ENCODE measurements around the gene MED15. TPM values are rescaled to one million over a fixed set of nuclear protein-coding genes. Genes with fewer than 3 reads are reported as not detected.

Gene MED15
- total and polyA plus RNA-seq, 2 of the 8 experiments (the other 6 are each of a cell fraction or from before 2014, with no cell fraction given), result 28.3 to 57.1 TPM

GRCh38 chr22:20549232-20549841 lies 41.9 kb downstream of the MED15 start:
- no peak overlapping the region for H3K18ac ChIP-seq (ENCODE audit: extremely low read depth, low read length)
- H3K23ac ChIP-seq (ENCODE audit: insufficient read length), result no peak overlapping the region
- H2BK5ac ChIP-seq (ENCODE audit: low read depth, low read length), result no peak overlapping the region
- no peaks in the 10 kb centered on the region for H3K23me2 ChIP-seq (ENCODE audit: low read depth, low read length)
- TF ChIP-seq SP4 (IDR thresholded peaks at IDR 0.05; ENCODE audit: low read length) (no peak), CEBPB (IDR thresholded peaks at IDR 0.05; ENCODE audit: low read depth, low read length) (no peak), EGR1 (IDR thresholded peaks at IDR 0.05; ENCODE audit: borderline replicate concordance, low read depth, low read length) (no peak), BCL11A (IDR thresholded peaks at IDR 0.05; ENCODE audit: low read depth in 2 of 2, low read length in 2 of 2) (no peak), PHF8 (conservative IDR thresholded peaks at IDR 0.05; ENCODE audit: low read depth, low read length) (no peak), HDAC2 (IDR thresholded peaks at IDR 0.05; ENCODE audit: borderline replicate concordance in 1 of 2, low read depth in 2 of 2, low read length in 2 of 2) (no peak), KDM4A (IDR thresholded peaks at IDR 0.05; ENCODE audit: low read depth, low read length, severe bottlenecking) (no peak), POU5F1 (IDR thresholded peaks at IDR 0.05; ENCODE audit: low read depth, low read length) (no peak), POLR2A (IDR thresholded peaks at IDR 0.05; ENCODE audit: control extremely low read depth in 1 of 2, low read depth in 2 of 2, low read length in 2 of 2) (no peak)
- no peak overlapping the region for H2AK5ac ChIP-seq (ENCODE audit: low read depth, low read length)
- no peak overlapping the region for H4K8ac ChIP-seq (ENCODE audit: extremely low read depth, insufficient read depth, low read length)
- H3K79me2 ChIP-seq (ENCODE audit: control insufficient read depth in 1 of 2, insufficient read depth in 2 of 2, low read length in 2 of 2), result peaks cover 0 to 19% of the 10 kb centered on the region in 2 experiments; a peak in 2 of 4 replicates
- no peak overlapping the region for H3K9ac ChIP-seq (replicated peaks in 1 of 4; ENCODE audit: extremely low read depth in 1 of 4, low read depth in 3 of 4, low read length in 3 of 4)
- H3K4me3 ChIP-seq (ENCODE audit: extremely low read depth in 1 of 4, insufficient read depth in 2 of 4, low read depth in 3 of 4, low read length in 4 of 4), result no peak overlapping the region; a peak in 1 of 8 replicates
- H2BK20ac ChIP-seq (ENCODE audit: low read length), result no peak overlapping the region
- H3K4ac ChIP-seq (replicated peaks; ENCODE audit: insufficient read length, low read depth, low read length), result no peak overlapping the region
- 87% methylated on average over 6 of the region's 7 CpGs; no CpG with 5 or more reads in 1 of the 2 experiments for WGBS, 2 experiments (ENCODE audit: extremely low coverage in 1 of 2, insufficient coverage in 1 of 2, insufficient read length in 1 of 2, insufficient replicate concordance in 2 of 2, low coverage in 1 of 2, low lambda C conversion rate in 2 of 2, missing lambda C conversion rate in 1 of 2)
- H3K36me3 ChIP-seq (ENCODE audit: control insufficient read depth in 2 of 4, insufficient read depth in 4 of 4, low read length in 3 of 4), result peaks cover 3 to 9% (median 5%) of the 10 kb centered on the region in 4 experiments; a peak in 4 of 8 replicates
- no peak overlapping the region for H3K27ac ChIP-seq (ENCODE audit: low read depth, low read length)
- H2AFZ ChIP-seq (ENCODE audit: low read length), result no peak overlapping the region
- no peak overlapping the region for H3K4me2 ChIP-seq (ENCODE audit: insufficient read depth in 1 of 2, low read depth in 2 of 2, low read length in 2 of 2)
- no peak overlapping the region for H2BK12ac ChIP-seq (ENCODE audit: low read depth, low read length)
- H3K27me3 ChIP-seq (replicated peaks in 1 of 4; ENCODE audit: control insufficient read depth in 3 of 4, extremely low read depth in 1 of 4, insufficient read depth in 3 of 4, low read length in 3 of 4), result no peaks in the 10 kb centered on the region
- DNase-seq (ENCODE audit: low read depth in 1 of 2, low spot score in 2 of 2), result no peak
- no peak overlapping the region for H3K56ac ChIP-seq (replicated peaks; ENCODE audit: insufficient read length, low read depth, low read length)
- CTCF ChIA-PET (ENCODE audit: partially characterized antibody), result interaction anchor here (0.5 to 3.3 kb wide), 5 partner anchors 14 to 155 kb away, joined by 3 to 17 read pairs (median 4); no protein-coding TSS in a partner anchor
- peaks cover 12% of the 10 kb centered on the region for H3K79me1 ChIP-seq (ENCODE audit: low read depth, low read length)
- no peak overlapping the region for H4K5ac ChIP-seq (ENCODE audit: insufficient read length, low read depth, low read length)
- peaks cover 1 to 12% of the 10 kb centered on the region in 2 experiments for H4K20me1 ChIP-seq (replicated peaks in 1 of 2; ENCODE audit: control insufficient read depth in 1 of 2, insufficient read depth in 2 of 2, low read length in 2 of 2)
- no peak overlapping the region for H4K91ac ChIP-seq (replicated peaks; ENCODE audit: insufficient read length, low read length)
- peaks cover 2 to 12% (median 5%) of the 10 kb centered on the region in 4 experiments; a peak in 6 of 7 replicates for H3K4me1 ChIP-seq (replicated peaks in 1 of 4; ENCODE audit: control insufficient read depth in 3 of 4, insufficient read depth in 4 of 4, low read length in 3 of 4)
- no peak overlapping the region for H2BK120ac ChIP-seq (replicated peaks; ENCODE audit: low read depth, low read length)
- H2BK15ac ChIP-seq (ENCODE audit: low read length), result no peak overlapping the region
- POLR2A ChIA-PET (ENCODE audit: partially characterized antibody), result interaction anchor here (1.1 kb wide), 1 partner anchor 54 kb away, joined by 3 read pairs; no protein-coding TSS in a partner anchor
- no peaks in the 10 kb centered on the region for H3K9me3 ChIP-seq (ENCODE audit: insufficient read depth in 2 of 2, low read depth in 1 of 2, low read length in 1 of 2)
- FAIRE-seq, result no peak
- H3K14ac ChIP-seq (ENCODE audit: insufficient read length), result no peak overlapping the region

All from H1 (cell line).